ENCODE results near the gene MSH5. TPM values are rescaled to one million over a fixed set of nuclear protein-coding genes. Genes with fewer than 3 reads are reported as not detected.

Gene MSH5
- total RNA-seq, 4 donors from 2014 or later: 16.7 to 41.5 (median 22.1) TPM; not detected in 1

- H3K9me3 ChIP-seq: no peaks in the 10 kb centered on the region
- peaks cover 4 to 6% of the 10 kb centered on the region in 2 donors for H3K4me1 ChIP-seq
- H3K36me3 ChIP-seq: no peaks in the 10 kb centered on the region
- H3K4me3 ChIP-seq: peak overlapping the region; percentile 65 to 97
- no peaks in the 10 kb centered on the region for H3K27me3 ChIP-seq
- peak; percentile 49 for DNase-seq
- intact Hi-C loops (cut with DNase I; ENCODE audit: low total_unique reads): no loop called here
- peak overlapping the region; percentile 93 to 100 for H3K27ac ChIP-seq
- TF ChIP-seq CTCF (IDR thresholded peaks at IDR 0.05): no peak
- no peak for TF ChIP-seq POLR2A (IDR thresholded peaks at IDR 0.05)
These were observed 11.8 kb upstream of the MSH5 start for GRCh38 chr6:31727717-31728671.

DNA sequence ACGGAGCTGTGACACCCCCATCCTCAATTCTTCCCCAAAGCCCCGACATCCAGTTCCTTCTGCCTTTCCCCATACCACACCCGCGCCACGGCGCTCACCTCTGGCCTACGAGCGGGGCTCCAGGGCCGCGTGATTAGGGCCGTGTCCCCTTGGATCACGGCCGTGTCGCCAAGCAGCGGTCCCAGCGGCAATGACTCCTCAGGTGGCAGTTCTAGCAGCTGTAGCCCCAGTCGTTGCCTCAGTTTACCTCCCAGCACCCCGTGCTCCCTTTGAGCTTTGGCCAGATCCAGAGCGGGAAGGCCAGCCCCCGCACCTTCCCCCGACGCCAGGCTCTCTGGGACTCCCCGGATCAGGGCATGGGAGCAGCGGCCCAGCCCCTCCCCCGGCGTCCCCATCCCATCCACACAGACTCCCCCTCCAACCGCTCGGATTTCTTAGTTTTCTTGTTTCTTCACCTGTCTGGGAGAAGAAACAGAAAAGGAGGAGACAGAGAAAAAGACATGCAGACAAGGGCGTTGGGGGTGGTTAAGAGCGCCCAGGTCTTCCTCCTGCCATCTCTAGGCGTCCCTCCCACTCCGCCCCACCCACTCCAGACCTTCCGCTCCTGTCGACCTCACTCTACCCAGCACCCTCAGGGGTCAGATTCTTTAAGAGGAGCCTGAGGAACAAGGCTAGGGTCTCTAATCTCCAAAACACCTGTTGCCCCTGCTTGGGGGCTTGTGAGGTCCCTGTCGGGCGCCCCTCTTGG is 10.9 kb upstream of the MSH5 start, which contains the start of gene DDAH2:
Gene DDAH2 (minus strand): TSS at position 533 of the 748 bp plus-strand sequence. CDS start 138 bp downstream, at position 395.
- H3K9me3 ChIP-seq: no peaks in the 10 kb centered on the region
- peak in 2 of 4 experiments; percentile 49 to 56 for TF ChIP-seq CTCF (IDR thresholded peaks at IDR 0.05)
- no peak for TF ChIP-seq POLR2A (IDR thresholded peaks at IDR 0.05)
- H3K27ac ChIP-seq: peak within 1 kb of the TSS; percentile 93 to 100
- peak; percentile 38 to 48 for DNase-seq
- peak within 1 kb of the TSS; percentile 65 to 97 for H3K4me3 ChIP-seq
- intact Hi-C loops (cut with DNase I; ENCODE audit: low total_unique reads): no loop called here
- H3K36me3 ChIP-seq: no peaks in the 10 kb centered on the region
- H3K27me3 ChIP-seq: no peaks in the 10 kb centered on the region
- H3K4me1 ChIP-seq: peaks cover 6 to 11% of the 10 kb centered on the region in 2 donors

- H3K9me3 ChIP-seq: no peaks in the 10 kb centered on the region
- TF ChIP-seq CTCF (IDR thresholded peaks at IDR 0.05) (peak in 2 of 4 experiments; percentile 74 to 79), POLR2A (IDR thresholded peaks at IDR 0.05) (peak; percentile 29 to 50)
- DNase-seq: peak; percentile 95 to 96
- peak overlapping the region; percentile 65 to 97 for H3K4me3 ChIP-seq
- no peaks in the 10 kb centered on the region for H3K27me3 ChIP-seq
- H3K4me1 ChIP-seq: peaks cover 6 to 17% of the 10 kb centered on the region in 2 donors
- H3K36me3 ChIP-seq: no peaks in the 10 kb centered on the region
- intact Hi-C loops (cut with DNase I; ENCODE audit: low total_unique reads): no loop called here
- H3K27ac ChIP-seq: peak overlapping the region; percentile 93 to 100
These were observed 10.3 kb upstream of the MSH5 start for GRCh38 chr6:31729515-31729978.

DNA sequence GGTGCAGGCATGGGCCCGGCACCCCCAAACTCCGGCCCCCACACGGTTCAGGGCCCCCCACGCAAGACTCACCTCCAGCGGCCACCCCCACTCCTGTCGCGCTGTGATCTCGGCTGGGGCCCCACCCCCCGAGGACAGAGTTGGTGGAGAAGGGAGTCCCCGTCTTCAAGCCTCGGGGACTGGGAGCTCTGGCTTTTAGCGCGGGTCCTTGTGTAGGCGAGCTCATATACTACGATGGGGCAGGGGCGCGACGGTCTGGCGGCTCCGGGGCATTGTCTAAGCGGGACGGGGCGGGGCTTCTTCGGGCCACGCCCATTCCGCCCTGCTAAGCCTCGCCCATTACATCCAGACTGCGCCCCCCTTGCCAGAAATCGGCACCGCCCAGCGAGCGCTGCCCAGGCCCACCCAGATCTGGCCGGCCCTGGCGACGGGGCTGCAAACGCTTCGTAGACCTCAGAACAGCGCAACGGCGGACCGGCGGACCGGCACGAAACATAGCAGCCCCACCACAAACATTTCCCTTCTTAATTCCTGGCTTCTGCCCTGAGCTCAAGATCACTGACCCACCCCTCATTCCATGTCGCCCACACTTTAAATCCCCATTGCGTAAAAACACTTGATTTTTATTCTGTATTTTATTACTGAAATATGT is 9.7 kb upstream of the MSH5 start:
- Histone ChIP-seq H3K4me3 (peak overlapping the region; percentile 65 to 97), H3K36me3 (no peaks in the 10 kb centered on the region), H3K9me3 (no peaks in the 10 kb centered on the region), H3K27ac (peak overlapping the region; percentile 93 to 100), H3K27me3 (no peaks in the 10 kb centered on the region), H3K4me1 (peaks cover 6 to 21% of the 10 kb centered on the region in 2 donors)
- intact Hi-C loops (cut with DNase I; ENCODE audit: low total_unique reads): loop anchor here (10.0 kb wide), 1 partner anchor 65 kb away; the partner anchor contains the start of gene VARS1
- TF ChIP-seq CTCF (IDR thresholded peaks at IDR 0.05): no peak
- peak; percentile 84 to 93 for TF ChIP-seq POLR2A (IDR thresholded peaks at IDR 0.05)
- DNase-seq: peak; percentile 94 to 97
